Measurements from ENCODE around the gene CPNE5.
"Not testable (repeated sequence)": the region's sequence is repeated elsewhere in the genome, so short reads cannot be mapped to it uniquely, and the experiment has no call there.

Gene CPNE5

DNA sequence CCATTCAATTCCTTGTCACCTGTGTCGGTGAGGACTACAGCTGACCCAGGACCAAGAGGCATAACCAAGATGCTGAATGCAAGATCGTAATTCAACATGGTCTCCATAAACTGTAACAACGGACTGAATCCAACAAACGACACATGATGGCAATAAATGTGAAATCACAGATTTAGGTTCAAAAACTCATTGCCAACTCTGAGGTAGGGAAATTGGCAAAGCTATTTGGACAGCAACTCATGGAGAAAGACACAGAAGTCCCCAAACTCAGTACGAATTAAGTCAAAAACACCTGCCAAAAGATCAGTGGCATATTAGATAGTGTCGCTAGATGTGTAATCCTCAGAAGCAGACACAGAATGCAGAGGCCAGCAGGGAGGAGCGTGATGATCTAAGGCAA, 25.0 kb downstream of the CPNE5 start:
- DNase-seq (ENCODE audit: low spot score), result no peak
- Histone ChIP-seq H3K4me3 (no peak overlapping the region), H3K27ac (no peak overlapping the region)
- TF ChIP-seq, protein P1, sequence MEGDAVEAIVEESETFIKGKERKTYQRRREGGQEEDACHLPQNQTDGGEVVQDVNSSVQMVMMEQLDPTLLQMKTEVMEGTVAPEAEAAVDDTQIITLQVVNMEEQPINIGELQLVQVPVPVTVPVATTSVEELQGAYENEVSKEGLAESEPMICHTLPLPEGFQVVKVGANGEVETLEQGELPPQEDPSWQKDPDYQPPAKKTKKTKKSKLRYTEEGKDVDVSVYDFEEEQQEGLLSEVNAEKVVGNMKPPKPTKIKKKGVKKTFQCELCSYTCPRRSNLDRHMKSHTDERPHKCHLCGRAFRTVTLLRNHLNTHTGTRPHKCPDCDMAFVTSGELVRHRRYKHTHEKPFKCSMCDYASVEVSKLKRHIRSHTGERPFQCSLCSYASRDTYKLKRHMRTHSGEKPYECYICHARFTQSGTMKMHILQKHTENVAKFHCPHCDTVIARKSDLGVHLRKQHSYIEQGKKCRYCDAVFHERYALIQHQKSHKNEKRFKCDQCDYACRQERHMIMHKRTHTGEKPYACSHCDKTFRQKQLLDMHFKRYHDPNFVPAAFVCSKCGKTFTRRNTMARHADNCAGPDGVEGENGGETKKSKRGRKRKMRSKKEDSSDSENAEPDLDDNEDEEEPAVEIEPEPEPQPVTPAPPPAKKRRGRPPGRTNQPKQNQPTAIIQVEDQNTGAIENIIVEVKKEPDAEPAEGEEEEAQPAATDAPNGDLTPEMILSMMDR (IDR thresholded peaks at IDR 0.05), result no peak

DNA sequence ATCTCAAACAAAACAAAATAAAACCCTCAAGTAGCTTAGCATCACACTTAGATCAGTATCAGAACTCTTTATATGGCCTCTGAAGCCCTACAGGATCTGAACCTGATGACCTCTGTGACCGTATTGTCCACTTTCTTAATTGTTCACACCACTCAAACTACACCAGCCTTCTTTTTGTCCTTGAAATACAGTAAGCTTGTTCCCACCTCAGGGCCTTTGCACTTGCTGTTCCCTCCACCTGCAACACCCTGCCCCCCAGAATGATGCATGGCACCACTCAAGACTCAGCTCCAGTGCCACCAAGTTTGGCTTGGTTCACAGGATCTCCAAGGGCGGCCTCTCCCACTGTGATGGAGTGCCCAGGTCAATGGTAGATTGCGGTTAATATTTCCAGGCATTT, 25.7 kb downstream of the CPNE5 start:
- Histone ChIP-seq H3K27ac (no peak overlapping the region), H3K4me3 (no peak overlapping the region)
- TF ChIP-seq, protein P1 (IDR thresholded peaks at IDR 0.05), result no peak
- no peak for DNase-seq (ENCODE audit: low spot score)

DNA sequence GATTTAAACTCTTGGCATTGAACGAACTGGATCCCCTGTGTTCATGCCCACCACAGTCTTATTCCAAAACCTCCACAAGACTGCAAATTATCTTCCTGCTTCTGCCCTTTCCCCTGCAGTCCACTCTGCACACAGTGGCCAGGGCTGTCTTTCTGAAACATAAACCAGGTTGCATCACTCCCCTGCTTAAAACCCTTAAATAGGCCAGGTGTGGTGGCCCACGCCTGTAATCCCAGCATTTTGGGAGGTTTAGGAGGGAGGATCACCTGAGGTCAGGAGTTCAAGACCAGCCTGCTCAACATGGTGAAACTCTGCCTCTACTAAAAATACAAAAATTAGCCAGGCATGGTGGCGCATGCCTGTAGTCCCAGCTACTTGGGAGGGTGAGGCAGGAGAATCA, 26.2 kb downstream of the CPNE5 start:
- not testable (repeated sequence) for H3K4me3 ChIP-seq, H3K27ac ChIP-seq

DNA sequence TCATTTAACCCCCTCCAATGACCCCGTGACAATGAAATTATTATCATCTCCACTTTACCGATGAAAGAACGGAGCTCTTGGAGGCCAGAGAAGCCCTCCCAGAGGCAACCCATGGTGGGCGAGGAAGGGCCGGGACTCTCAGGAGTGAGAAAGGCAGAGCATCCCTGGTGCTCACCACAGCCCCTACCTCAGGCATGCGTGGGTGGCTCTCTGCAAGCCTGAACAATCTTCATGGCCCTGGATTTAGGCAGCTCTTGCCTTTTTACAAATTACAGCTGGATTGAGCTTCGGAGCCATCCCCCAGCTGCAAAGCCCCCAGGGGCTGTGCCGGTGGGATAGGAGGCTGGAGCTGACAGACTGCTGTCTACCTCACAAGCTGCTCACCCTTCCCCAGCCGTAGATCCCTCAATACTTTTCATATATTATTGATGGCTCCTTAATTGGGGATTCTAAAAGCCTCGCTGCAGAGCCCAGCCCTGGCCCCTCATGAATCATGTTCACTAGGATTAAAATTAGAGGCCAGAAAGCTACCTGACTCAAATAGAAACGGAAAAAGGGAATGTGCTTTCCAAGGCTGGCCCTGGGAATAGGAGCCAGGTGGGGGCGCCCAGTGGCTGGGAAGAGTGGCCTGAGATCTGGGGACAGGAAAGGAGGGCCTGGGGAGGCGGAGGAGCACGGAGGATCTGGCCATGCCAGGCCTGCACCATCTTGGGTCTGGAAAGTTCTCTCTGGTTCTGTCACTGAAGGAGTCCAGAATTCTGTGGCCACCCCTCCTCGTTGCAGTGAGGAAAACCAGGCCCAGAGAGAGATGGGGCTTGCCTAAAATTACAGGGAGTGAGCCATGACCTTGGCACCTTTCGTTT, 29.1 kb downstream of the CPNE5 start:
- no peak for DNase-seq (ENCODE audit: low spot score)
- no peak overlapping the region for H3K4me3 ChIP-seq
- TF ChIP-seq, protein P1 (IDR thresholded peaks at IDR 0.05), result no peak
- no peak overlapping the region for H3K27ac ChIP-seq

More for the DNA sequence above, 26.2 kb downstream of the CPNE5 start:
- DNase-seq (ENCODE audit: low spot score), result not testable (repeated sequence)

DNA sequence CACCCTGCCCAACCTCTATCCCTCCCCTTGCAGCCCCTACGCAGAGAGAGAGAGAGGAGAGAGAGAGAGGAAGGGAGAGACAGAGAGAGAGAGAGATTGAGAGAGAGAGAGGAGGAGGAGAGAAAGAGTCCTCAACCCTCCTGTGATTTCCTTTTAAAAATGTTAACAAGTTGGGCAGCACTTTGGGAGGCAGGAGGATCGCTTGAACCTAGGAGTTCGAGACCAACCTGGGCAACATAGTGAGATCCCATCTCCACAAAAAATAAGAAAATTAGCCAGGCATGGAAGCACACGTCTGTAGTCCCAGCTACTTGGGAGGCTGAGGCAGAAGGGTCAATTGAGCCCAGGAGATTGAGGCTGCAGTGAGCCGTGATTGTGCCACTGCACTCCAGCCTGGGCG, 30.1 kb downstream of the CPNE5 start:
- H3K27ac ChIP-seq, result no peak overlapping the region
- no peak for DNase-seq (ENCODE audit: low spot score)
- H3K4me3 ChIP-seq, result no peak overlapping the region
- TF ChIP-seq, protein P1 (IDR thresholded peaks at IDR 0.05), result no peak

DNA sequence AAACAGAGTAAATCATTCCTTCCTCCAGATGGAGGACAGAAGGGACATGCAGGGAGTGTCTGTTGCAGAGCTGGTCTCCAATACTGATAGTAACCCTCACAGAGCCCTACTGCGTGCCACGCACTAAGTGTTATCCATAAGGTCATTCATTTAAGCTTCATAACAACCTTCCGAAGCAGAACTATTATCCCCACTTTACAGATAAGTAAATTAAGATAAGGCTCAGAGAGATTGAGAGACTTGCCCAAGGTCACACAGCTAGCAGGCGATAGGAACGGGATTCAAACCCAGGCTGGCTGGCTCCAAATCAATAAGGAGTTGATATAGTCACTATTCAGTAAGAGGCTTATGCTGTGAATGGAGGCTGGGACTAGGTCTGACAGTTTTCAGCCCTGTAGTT, 30.6 kb downstream of the CPNE5 start:
- TF ChIP-seq, protein P1 (IDR thresholded peaks at IDR 0.05), result no peak
- H3K4me3 ChIP-seq, result no peak overlapping the region
- DNase-seq (ENCODE audit: low spot score), result no peak
- no peak overlapping the region for H3K27ac ChIP-seq

DNA sequence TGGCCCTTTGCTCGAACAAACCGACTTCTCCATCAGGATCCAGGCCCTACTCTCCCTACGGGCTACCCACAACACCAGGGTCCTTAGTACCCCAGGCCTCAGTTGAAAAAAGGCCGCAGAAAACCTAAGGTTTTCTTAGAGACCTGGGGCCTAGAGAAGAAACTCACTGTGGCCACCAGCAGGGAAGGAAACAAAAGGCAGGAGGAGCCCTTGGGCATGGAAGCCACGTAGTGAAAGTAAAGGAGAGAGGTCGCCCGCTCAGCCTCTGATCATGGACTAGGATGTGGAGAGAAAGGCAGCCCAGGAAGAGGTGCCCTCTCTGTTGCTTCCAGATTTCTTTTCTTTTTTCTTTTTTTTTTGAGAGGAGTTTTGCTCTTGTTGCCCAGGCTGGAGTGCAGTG, 31.5 kb downstream of the CPNE5 start:
- DNase-seq (ENCODE audit: low spot score), result no peak
- TF ChIP-seq, protein P1 (IDR thresholded peaks at IDR 0.05), result no peak

More for the DNA sequence above, 31.5 kb downstream of the CPNE5 start:
- no peak overlapping the region for H3K4me3 ChIP-seq
- no peak overlapping the region for H3K27ac ChIP-seq
